Neural progenitor cell (in vitro differentiated cells): ENCODE measurements around the gene RASSF3. TPM values are rescaled to one million over a fixed set of nuclear protein-coding genes. Genes with fewer than 3 reads are reported as not detected.
"Not testable (repeated sequence)": the region's sequence is repeated elsewhere in the genome, so short reads cannot be mapped to it uniquely, and the experiment has no call there.

Experiments used
- DNase-seq: peaks from one replicate; pipeline ENCODE4 v3.0.0-alpha.2; 2016; ENCODE audit warnings: low spot score
- H2AFZ ChIP-seq: fragments of 200-600 bp; sonication (generic); replicated peaks from 2 replicates; pipeline ENCODE4 v1.6.1; 2016; ENCODE audit warnings: antibody characterized with exemption
- H3F3A ChIP-seq: fragments of 200-600 bp; sonication (generic); 2 replicates; pipeline ENCODE4 v1.6.1; 2016; ENCODE audit warnings: antibody characterized with exemption, low read depth
- H3K27ac ChIP-seq: fragments of 200-600 bp; sonication (generic); 2 replicates; pipeline ENCODE4 v1.5.1; 2016; ENCODE audit warnings: mild to moderate bottlenecking
- H3K27me3 ChIP-seq: fragments of 200-600 bp; sonication (generic); 2 replicates; pipeline ENCODE4 v1.6.1; 2016; ENCODE audit warnings: mild to moderate bottlenecking, moderate library complexity
- H3K36me3 ChIP-seq: fragments of 200-600 bp; sonication (generic); 2 replicates; pipeline ENCODE4 v1.5.1; 2016
- H3K4me1 ChIP-seq: fragments of 200-600 bp; sonication (generic); 2 replicates; pipeline ENCODE4 v1.6.1; 2016; ENCODE audit warnings: mixed run types
- H3K4me2 ChIP-seq: fragments of 200-600 bp; sonication (generic); 2 replicates; pipeline ENCODE4 v1.6.1; 2016
- H3K4me3 ChIP-seq: fragments of 200-600 bp; sonication (generic); 2 replicates; pipeline ENCODE4 v1.5.1; 2016
- H3K79me2 ChIP-seq: fragments of 200-600 bp; sonication (generic); 2 replicates; pipeline ENCODE4 v1.6.1; 2016; ENCODE audit warnings: low read depth
- H3K9ac ChIP-seq: fragments of 200-600 bp; sonication (generic); 2 replicates; pipeline ENCODE4 v1.6.1; 2016
- H3K9me3 ChIP-seq: fragments of 200-600 bp; sonication (generic); 2 replicates; pipeline ENCODE4 v1.5.1; 2016; ENCODE audit warnings: low read depth
- H4K20me1 ChIP-seq: fragments of 200-600 bp; sonication (generic); 2 replicates; pipeline ENCODE4 v1.6.1; 2016; ENCODE audit warnings: low read depth
- H3K27ac Mint-ChIP-seq: 3 replicates; pipeline ENCODE4 v1.8.0; 2021; ENCODE audit warnings: mixed read lengths
- H3K27me3 Mint-ChIP-seq: 2 replicates; pipeline ENCODE4 v1.8.0; 2022; ENCODE audit warnings: low read depth, mild to moderate bottlenecking, inconsistent platforms, moderate library complexity, mixed read lengths; ENCODE audit not compliant: insufficient read depth
- H3K36me3 Mint-ChIP-seq: 3 replicates; pipeline ENCODE4 v1.8.0; 2021; ENCODE audit warnings: mixed read lengths
- H3K4me1 Mint-ChIP-seq: 3 replicates; pipeline ENCODE4 v1.8.0; 2021; ENCODE audit warnings: mixed read lengths
- H3K4me3 Mint-ChIP-seq: 3 replicates; pipeline ENCODE4 v1.8.0; 2021; ENCODE audit warnings: mild to moderate bottlenecking, moderate library complexity, mixed read lengths
- H3K9me3 Mint-ChIP-seq: 3 replicates; pipeline ENCODE4 v1.8.0; 2020; ENCODE audit warnings: mixed read lengths
- CTCF ChIP-seq: fragments of 200-600 bp; sonication (generic); IDR thresholded peaks from 2 replicates; pipeline ENCODE4 v1.5.1; 2017; ENCODE audit warnings: antibody characterized with exemption, mild to moderate bottlenecking
- EZH2 ChIP-seq: fragments of 200-600 bp; sonication (generic); IDR thresholded peaks from 2 replicates; pipeline ENCODE4 v1.6.1; 2017; ENCODE audit warnings: antibody characterized with exemption, mild to moderate bottlenecking, moderate library complexity
- EZH2phosphoT487 ChIP-seq: fragments of 200-600 bp; sonication (generic); IDR thresholded peaks from 2 replicates; pipeline ENCODE4 v1.6.1; 2017; ENCODE audit warnings: antibody characterized with exemption
- total RNA-seq: library from RNA; depleted of rRNA; stranded (reverse); fragments of >200 nt; gene quantifications from 2 replicates; pipeline ENCODE4 v1.2.3, GENCODE V29; 2015; ENCODE audit warnings: low replicate concordance

RASSF3 gene
- total RNA-seq, 1 donor from 2014 or later: 14.5 TPM

- peaks cover 6% of the 10 kb centered on the region for H3K36me3 Mint-ChIP-seq
- peaks cover 23% of the 10 kb centered on the region for H3K79me2 ChIP-seq
- peaks cover 2% of the 10 kb centered on the region for H3K4me1 Mint-ChIP-seq
- no peaks in the 10 kb centered on the region for H3K36me3 ChIP-seq
- H3K4me3 ChIP-seq: no peak overlapping the region
- H3K9me3 Mint-ChIP-seq: no peaks in the 10 kb centered on the region
- no peak overlapping the region for H3K27ac Mint-ChIP-seq
- no peaks in the 10 kb centered on the region for H3K27me3 ChIP-seq
- H4K20me1 ChIP-seq: peaks cover 3% of the 10 kb centered on the region
- no peaks in the 10 kb centered on the region for H3K4me1 ChIP-seq
- no peak overlapping the region for H2AFZ ChIP-seq
- H3F3A ChIP-seq: no peaks in the 10 kb centered on the region
- H3K9me3 ChIP-seq: no peaks in the 10 kb centered on the region
- no peak overlapping the region for H3K9ac ChIP-seq
- peaks cover under 1% of the 10 kb centered on the region for H3K27me3 Mint-ChIP-seq
- DNase-seq: no peak
- H3K4me3 Mint-ChIP-seq: no peak overlapping the region
- no peak overlapping the region for H3K4me2 ChIP-seq
- no peak overlapping the region for H3K27ac ChIP-seq
- TF ChIP-seq EZH2phosphoT487 (no peak), EZH2 (no peak), CTCF (no peak)
Measured at GRCh38 chr12:64653123-64653522, 42.8 kb downstream of the RASSF3 start.

- H3F3A ChIP-seq, H3K4me1 ChIP-seq, H3K27ac Mint-ChIP-seq, H3K27me3 Mint-ChIP-seq, H3K36me3 ChIP-seq, H2AFZ ChIP-seq, H3K9me3 Mint-ChIP-seq, H3K9ac ChIP-seq, H3K4me2 ChIP-seq, H4K20me1 ChIP-seq, H3K27ac ChIP-seq, H3K4me1 Mint-ChIP-seq, DNase-seq, H3K27me3 ChIP-seq, H3K36me3 Mint-ChIP-seq, H3K4me3 Mint-ChIP-seq, H3K9me3 ChIP-seq, H3K4me3 ChIP-seq: not testable (repeated sequence)
- H3K79me2 ChIP-seq: peaks cover 23% of the 10 kb centered on the region
Measured at GRCh38 chr12:64653907-64654306, 43.6 kb downstream of the RASSF3 start.

GRCh38 chr12:64655141-64655540 is 44.8 kb downstream of the RASSF3 start:
- H3K36me3 ChIP-seq: no peaks in the 10 kb centered on the region
- no peaks in the 10 kb centered on the region for H3K9me3 ChIP-seq
- Mint-ChIP-seq H3K4me1 (peaks cover 2% of the 10 kb centered on the region), H3K36me3 (peaks cover 2% of the 10 kb centered on the region), H3K9me3 (no peaks in the 10 kb centered on the region), H3K4me3 (no peak overlapping the region), H3K27ac (no peak overlapping the region), H3K27me3 (no peaks in the 10 kb centered on the region)
- no peak overlapping the region for H3K27ac ChIP-seq
- H3K27me3 ChIP-seq: no peaks in the 10 kb centered on the region
- H2AFZ ChIP-seq: no peak overlapping the region
- TF ChIP-seq EZH2: no peak
- no peak for TF ChIP-seq CTCF
- no peak for TF ChIP-seq EZH2phosphoT487
- H3K9ac ChIP-seq: no peak overlapping the region
- H3K4me3 ChIP-seq: no peak overlapping the region
- H3K79me2 ChIP-seq: peaks cover 26% of the 10 kb centered on the region
- H3F3A ChIP-seq: no peaks in the 10 kb centered on the region
- H3K4me2 ChIP-seq: no peak overlapping the region
- H3K4me1 ChIP-seq: no peaks in the 10 kb centered on the region
- no peak for DNase-seq
- H4K20me1 ChIP-seq: no peaks in the 10 kb centered on the region

- Histone ChIP-seq H3K4me2 (no peak overlapping the region), H2AFZ (no peak overlapping the region), H3K4me1 (no peaks in the 10 kb centered on the region), H3K9me3 (no peaks in the 10 kb centered on the region), H3K4me3 (no peak overlapping the region), H3K36me3 (no peaks in the 10 kb centered on the region), H4K20me1 (no peaks in the 10 kb centered on the region), H3K79me2 (peaks cover 32% of the 10 kb centered on the region), H3K27ac (no peak overlapping the region), H3K9ac (no peak overlapping the region), H3F3A (no peaks in the 10 kb centered on the region), H3K27me3 (no peaks in the 10 kb centered on the region)
- DNase-seq: no peak
- Mint-ChIP-seq H3K27me3 (peaks cover 2% of the 10 kb centered on the region), H3K9me3 (no peaks in the 10 kb centered on the region), H3K4me3 (no peak overlapping the region), H3K27ac (no peak overlapping the region), H3K36me3 (peaks cover 1% of the 10 kb centered on the region), H3K4me1 (no peaks in the 10 kb centered on the region)
- TF ChIP-seq EZH2 (no peak), CTCF (no peak), EZH2phosphoT487 (no peak)
Measured at GRCh38 chr12:64656429-64656828, 46.1 kb downstream of the RASSF3 start.
